Naive thymus-derived CD4-positive, alpha-beta T cell (primary cell): ENCODE data around the gene ZNRD2. TPM values are rescaled to one million over a fixed set of nuclear protein-coding genes. Genes with fewer than 3 reads are reported as not detected.

Experiments used
- ATAC-seq: fragments of 150-1000 bp; cut with Tn5 transposase; 2 replicates; pipeline ENCODE4 v1.10.0; 2021; ENCODE audit warnings: mild to moderate bottlenecking, moderate library complexity
- CTCF ChIA-PET: fragments of 350-600 bp; sonication (Branson Sonifier 250); formaldehyde crosslinking; loops from one replicate; lab custom pipeline; 2021; ENCODE audit warnings: antibody characterized with exemption; lab: Charles Lee
- POLR2A ChIA-PET: fragments of 350-600 bp; sonication (Branson Sonifier 250); formaldehyde crosslinking; loops from one replicate; lab custom pipeline; 2021; ENCODE audit warnings: antibody characterized with exemption, inconsistent platforms; lab: Charles Lee
- DNase-seq, 9 donors: peaks; one replicate each; pipeline versions ENCODE4 v3.0.0 to v3.0.0-alpha.2; 2020 to 2022; ENCODE audit warnings: mixed read lengths in 1 of 9
- H3K27ac ChIP-seq: one replicate; pipeline ENCODE4 v1.7.0; 2013; ENCODE audit warnings: mild to moderate bottlenecking, low read depth, low read length, moderate library complexity
- H3K27me3 ChIP-seq, 2 donors: one replicate each; pipeline ENCODE4 v1.7.0; 2013; ENCODE audit warnings: low read length in 2 of 2, mild to moderate bottlenecking in 2 of 2, moderate library complexity in 2 of 2; ENCODE audit not compliant: control insufficient read depth in 2 of 2, insufficient read depth in 2 of 2
- H3K36me3 ChIP-seq, 3 experiments: 1 replicate in 2 of 3; 2 replicates in 1 of 3; pipeline ENCODE4 v1.7.0; 2013; ENCODE audit warnings: low read length in 3 of 3, mild to moderate bottlenecking in 3 of 3, moderate library complexity in 1 of 3; ENCODE audit not compliant: insufficient read depth in 3 of 3, control insufficient read depth in 2 of 3
- H3K4me1 ChIP-seq, 2 donors: one replicate each; pipeline ENCODE4 v1.7.0; 2013; ENCODE audit warnings: low read length in 2 of 2, mild to moderate bottlenecking in 2 of 2, moderate library complexity in 1 of 2; ENCODE audit not compliant: control insufficient read depth in 2 of 2, insufficient read depth in 2 of 2
- H3K4me3 ChIP-seq: 2 replicates; pipeline ENCODE4 v1.7.0; 2013; ENCODE audit warnings: mild to moderate bottlenecking, low read length
- H3K9me3 ChIP-seq, 3 experiments: 1 replicate in 2 of 3; 2 replicates in 1 of 3; pipeline ENCODE4 v1.7.0; 2013; ENCODE audit warnings: low read length in 3 of 3; ENCODE audit not compliant: control insufficient read depth in 2 of 3
- H3K27ac Mint-ChIP-seq, 9 donors: one replicate each; pipeline ENCODE4 v1.8.0; 2020 to 2022; ENCODE audit warnings: mixed read lengths in 9 of 9, mild to moderate bottlenecking in 8 of 9, moderate library complexity in 5 of 9, inconsistent platforms in 2 of 9
- H3K27me3 Mint-ChIP-seq, 5 donors: one replicate each; pipeline ENCODE4 v1.8.0; 2021 to 2022; ENCODE audit warnings: mixed read lengths in 5 of 5, mild to moderate bottlenecking in 1 of 5
- H3K36me3 Mint-ChIP-seq, 5 donors: one replicate each; pipeline ENCODE4 v1.8.0; 2020 to 2022; ENCODE audit warnings: mixed read lengths in 5 of 5, mild to moderate bottlenecking in 3 of 5, inconsistent platforms in 1 of 5
- H3K4me1 Mint-ChIP-seq, 7 donors: one replicate each; pipeline ENCODE4 v1.8.0; 2020 to 2022; ENCODE audit warnings: mixed read lengths in 7 of 7, mild to moderate bottlenecking in 3 of 7, inconsistent platforms in 1 of 7
- H3K4me3 Mint-ChIP-seq, 10 donors: one replicate each; pipeline ENCODE4 v1.8.0; 2020 to 2022; ENCODE audit warnings: mild to moderate bottlenecking in 10 of 10, mixed read lengths in 10 of 10, moderate library complexity in 6 of 10, inconsistent platforms in 2 of 10
- H3K9me3 Mint-ChIP-seq, 11 donors: one replicate each; pipeline ENCODE4 v1.8.0; 2020 to 2022; ENCODE audit warnings: mixed read lengths in 11 of 11, mild to moderate bottlenecking in 4 of 11, inconsistent platforms in 1 of 11, moderate library complexity in 1 of 11
- intact Hi-C, 2 donors: fragments of 100-400 bp; cut with micrococcal nuclease; formaldehyde crosslinking; loops; one replicate each; pipeline ENCODE4 v1.15.1; 2023
- polyA plus RNA-seq, 2 donors: library from polyadenylated mRNA; unstranded; fragments of 300-500 nt; fragmentation: Illumina TruSeq; gene quantifications; one replicate each; pipeline ENCODE4 v1.2.3, GENCODE V29; 2021
- total RNA-seq, 6 experiments: library from RNA in 5 of 6; stranded (reverse) in 5 of 6; gene quantifications; 1 replicate in 5 of 6; 2 replicates in 1 of 6; pipeline ENCODE4 v1.2.3 and lab custom pipeline; 2021 to 2026

ZNRD2 gene
- total and polyA plus RNA-seq, 7 experiments from 2014 or later: 29.1 to 86.0 (median 40.2) TPM

GRCh38 chr11:65584106-65584505 is 13.8 kb downstream of the ZNRD2 start:
- H3K27ac Mint-ChIP-seq: peak overlapping the region in 4 of 9 donors; percentile 28 to 73 (median 52)
- H3K4me3 Mint-ChIP-seq: no peak overlapping the region
- H3K9me3 Mint-ChIP-seq: peaks cover 0 to 2% (median 0%) of the 10 kb centered on the region in 11 donors
- Histone ChIP-seq H3K4me1 (peaks cover 11 to 16% of the 10 kb centered on the region in 2 donors), H3K27me3 (no peaks in the 10 kb centered on the region), H3K4me3 (no peak overlapping the region), H3K36me3 (peaks cover 10 to 70% (median 17%) of the 10 kb centered on the region in 3 experiments), H3K9me3 (no peaks in the 10 kb centered on the region), H3K27ac (no peak overlapping the region)
- peaks cover 0 to 17% (median 6%) of the 10 kb centered on the region in 5 donors for H3K36me3 Mint-ChIP-seq
- POLR2A ChIA-PET: interaction anchor here (0.5 to 1.2 kb wide), 3 partner anchors 9 to 526 kb away, joined by 3 to 5 read pairs (median 3); partner anchors contain the start of genes EHBP1L1 and KCNK7
- peaks cover 16 to 51% (median 32%) of the 10 kb centered on the region in 7 donors for H3K4me1 Mint-ChIP-seq
- DNase-seq: no peak
- ATAC-seq: no peak
- H3K27me3 Mint-ChIP-seq: no peaks in the 10 kb centered on the region
- intact Hi-C loops: no loop called here
- CTCF ChIA-PET: interaction anchor here (12.7 kb wide), 1 partner anchor 46 kb away, joined by 126 read pairs; no protein-coding TSS in a partner anchor

GRCh38 chr11:65584723-65585171 is 14.5 kb downstream of the ZNRD2 start:
- CTCF ChIA-PET: interaction anchor here (12.7 kb wide), 1 partner anchor 47 kb away, joined by 126 read pairs; no protein-coding TSS in a partner anchor
- intact Hi-C loops: no loop called here
- no peak overlapping the region for H3K27ac Mint-ChIP-seq
- ATAC-seq (no peak), DNase-seq (no peak)
- Histone ChIP-seq H3K36me3 (peaks cover 9 to 69% (median 17%) of the 10 kb centered on the region in 3 experiments), H3K27ac (no peak overlapping the region), H3K4me3 (no peak overlapping the region), H3K27me3 (no peaks in the 10 kb centered on the region), H3K9me3 (no peaks in the 10 kb centered on the region), H3K4me1 (peaks cover 11 to 16% of the 10 kb centered on the region in 2 donors)
- H3K9me3 Mint-ChIP-seq: peaks cover 0 to 2% (median 0%) of the 10 kb centered on the region in 11 donors
- peaks cover 16 to 53% (median 31%) of the 10 kb centered on the region in 7 donors for H3K4me1 Mint-ChIP-seq
- H3K36me3 Mint-ChIP-seq: peaks cover 0 to 17% (median 6%) of the 10 kb centered on the region in 5 donors
- H3K27me3 Mint-ChIP-seq: no peaks in the 10 kb centered on the region
- POLR2A ChIA-PET: interaction anchor here (1.2 to 7.2 kb wide), 3 partner anchors 8 to 42 kb away, joined by 5 to 66 read pairs (median 61); partner anchors contain the start of genes EHBP1L1 and KCNK7
- H3K4me3 Mint-ChIP-seq: no peak overlapping the region

GRCh38 chr11:65585396-65586246 is 15.3 kb downstream of the ZNRD2 start:
- H3K4me3 ChIP-seq: no peak overlapping the region
- Mint-ChIP-seq H3K4me3 (no peak overlapping the region), H3K36me3 (peaks cover 0 to 21% (median 6%) of the 10 kb centered on the region in 5 donors), H3K4me1 (peaks cover 16 to 56% (median 31%) of the 10 kb centered on the region in 7 donors), H3K27me3 (no peaks in the 10 kb centered on the region), H3K9me3 (peaks cover 0 to 2% (median 0%) of the 10 kb centered on the region in 11 donors), H3K27ac (peak overlapping the region in 4 of 9 donors; percentile 10 to 69 (median 64))
- DNase-seq (no peak), ATAC-seq (no peak)
- no peaks in the 10 kb centered on the region for H3K9me3 ChIP-seq
- POLR2A ChIA-PET: interaction anchor here (0.7 to 7.2 kb wide), 6 partner anchors 9 to 42 kb away, joined by 4 to 66 read pairs (median 6); partner anchors contain the start of genes EHBP1L1, FAM89B and KCNK7
- H3K27ac ChIP-seq: no peak overlapping the region
- CTCF ChIA-PET: interaction anchor here (0.6 to 12.7 kb wide), 4 partner anchors 9 to 356 kb away, joined by 3 to 126 read pairs (median 20); partner anchors contain the start of gene EHBP1L1
- H3K4me1 ChIP-seq: peaks cover 11 to 16% of the 10 kb centered on the region in 2 donors
- peaks cover 5 to 69% (median 11%) of the 10 kb centered on the region in 3 experiments for H3K36me3 ChIP-seq
- intact Hi-C loops: no loop called here
- no peaks in the 10 kb centered on the region for H3K27me3 ChIP-seq

GRCh38 chr11:65586247-65586630 is 16.0 kb downstream of the ZNRD2 start:
- DNase-seq: no peak
- peaks cover 0 to 2% (median 0%) of the 10 kb centered on the region in 11 donors for H3K9me3 Mint-ChIP-seq
- no peak overlapping the region for H3K27ac ChIP-seq
- H3K27me3 Mint-ChIP-seq: no peaks in the 10 kb centered on the region
- ChIA-PET POLR2A (interaction anchor here (0.7 to 7.2 kb wide), 6 partner anchors 10 to 43 kb away, joined by 3 to 66 read pairs (median 6); partner anchors contain the start of genes EHBP1L1, FAM89B, KCNK7 and PCNX3), CTCF (interaction anchor here (5.2 to 12.7 kb wide), 2 partner anchors 10 to 48 kb away, joined by 36 to 126 read pairs; partner anchors contain the start of gene EHBP1L1)
- H3K27me3 ChIP-seq: no peaks in the 10 kb centered on the region
- peaks cover 16 to 57% (median 31%) of the 10 kb centered on the region in 7 donors for H3K4me1 Mint-ChIP-seq
- H3K36me3 Mint-ChIP-seq: peaks cover 0 to 22% (median 6%) of the 10 kb centered on the region in 5 donors
- peak overlapping the region in 6 of 9 donors; percentile 61 to 85 (median 68) for H3K27ac Mint-ChIP-seq
- no peak for ATAC-seq
- intact Hi-C loops: no loop called here
- H3K4me1 ChIP-seq: peaks cover 11 to 16% of the 10 kb centered on the region in 2 donors
- peaks cover 0 to 66% (median 5%) of the 10 kb centered on the region in 3 experiments for H3K36me3 ChIP-seq
- no peaks in the 10 kb centered on the region for H3K9me3 ChIP-seq
- H3K4me3 Mint-ChIP-seq: peak overlapping the region in 1 of 10 donors; percentile 39
- no peak overlapping the region for H3K4me3 ChIP-seq

GRCh38 chr11:65586676-65587075 is 16.4 kb downstream of the ZNRD2 start:
- peak overlapping the region in 6 of 9 donors; percentile 61 to 85 (median 68) for H3K27ac Mint-ChIP-seq
- peaks cover 0 to 64% (median 3%) of the 10 kb centered on the region in 3 experiments for H3K36me3 ChIP-seq
- H3K27me3 ChIP-seq: no peaks in the 10 kb centered on the region
- CTCF ChIA-PET: interaction anchor here (2.0 to 12.7 kb wide), 3 partner anchors 10 to 56 kb away, joined by 4 to 126 read pairs (median 36); partner anchors contain the start of gene EHBP1L1
- H3K9me3 Mint-ChIP-seq: peaks cover 0 to 2% (median 0%) of the 10 kb centered on the region in 11 donors
- peaks cover 11 to 16% of the 10 kb centered on the region in 2 donors for H3K4me1 ChIP-seq
- no peak overlapping the region for H3K27ac ChIP-seq
- intact Hi-C loops: no loop called here
- POLR2A ChIA-PET: interaction anchor here (0.6 to 7.2 kb wide), 8 partner anchors 9 to 359 kb away, joined by 3 to 66 read pairs (median 6); partner anchors contain the start of genes EHBP1L1, FAM89B, KCNK7 and PCNX3
- H3K4me3 ChIP-seq: no peak overlapping the region
- peaks cover 0 to 21% (median 6%) of the 10 kb centered on the region in 5 donors for H3K36me3 Mint-ChIP-seq
- peak overlapping the region in 1 of 10 donors; percentile 39 for H3K4me3 Mint-ChIP-seq
- ATAC-seq (no peak), DNase-seq (no peak)
- no peaks in the 10 kb centered on the region for H3K27me3 Mint-ChIP-seq
- peaks cover 16 to 55% (median 30%) of the 10 kb centered on the region in 7 donors for H3K4me1 Mint-ChIP-seq
- H3K9me3 ChIP-seq: no peaks in the 10 kb centered on the region
